Tibial artery (tissue), 4 donors: Measurements from ENCODE around the gene ZC3H12D.
A peak's percentile ranks its signal among the peaks of the same experiment; 100 is the strongest.

ENCODE experiments used
- DNase-seq, 2 donors: peaks; one replicate each; pipeline ENCODE4 v3.0.0-alpha.2; 2019
- H3K27ac ChIP-seq, 2 donors: fragments of 200-600 bp; sonication (generic) in 1 of 2; 1 replicate in 1 of 2; 2 replicates in 1 of 2; pipeline ENCODE4 v1.5.1; 2018 to 2019; ENCODE audit warnings: mild to moderate bottlenecking in 1 of 2
- H3K27me3 ChIP-seq, 2 donors: fragments of 200-600 bp; sonication (generic) in 1 of 2; one replicate each; pipeline versions ENCODE4 v1.5.1 to v1.6.0; 2016 to 2019
- H3K36me3 ChIP-seq, 3 donors: fragments of 200-600 bp; sonication (generic) in 2 of 3; one replicate each; pipeline ENCODE4 v1.5.1; 2016 to 2019; ENCODE audit warnings: mild to moderate bottlenecking in 2 of 3
- H3K4me1 ChIP-seq, 4 donors: fragments of 200-600 bp; sonication (generic) in 2 of 4; 1 replicate in 3 of 4; 2 replicates in 1 of 4; pipeline ENCODE4 v1.5.1; 2016 to 2019
- H3K4me3 ChIP-seq, 2 donors: fragments of 200-600 bp; sonication (generic) in 1 of 2; 1 replicate in 1 of 2; 2 replicates in 1 of 2; pipeline ENCODE4 v1.5.1; 2018 to 2019; ENCODE audit warnings: mild to moderate bottlenecking in 2 of 2
- H3K9me3 ChIP-seq, 3 donors: fragments of 200-600 bp; sonication (generic) in 1 of 3; one replicate each; pipeline ENCODE4 v1.5.1; 2016 to 2019
- intact Hi-C: fragments of 100-400 bp; cut with DNase I; formaldehyde crosslinking; loops from one replicate; pipeline ENCODE4 v1.15.0; 2023; ENCODE audit warnings: low total_unique reads
- TF ChIP-seq, protein P1 (sequence below), 2 experiments: fragments of 200-600 bp in 1 of 2; fragments of 450-650 bp in 1 of 2; IDR thresholded peaks; one replicate each; pipeline ENCODE4 v1.5.1; 2017 to 2019; ENCODE audit warnings: antibody characterized with exemption in 2 of 2, mild to moderate bottlenecking in 1 of 2, moderate library complexity in 1 of 2

The ZC3H12D gene

DNA sequence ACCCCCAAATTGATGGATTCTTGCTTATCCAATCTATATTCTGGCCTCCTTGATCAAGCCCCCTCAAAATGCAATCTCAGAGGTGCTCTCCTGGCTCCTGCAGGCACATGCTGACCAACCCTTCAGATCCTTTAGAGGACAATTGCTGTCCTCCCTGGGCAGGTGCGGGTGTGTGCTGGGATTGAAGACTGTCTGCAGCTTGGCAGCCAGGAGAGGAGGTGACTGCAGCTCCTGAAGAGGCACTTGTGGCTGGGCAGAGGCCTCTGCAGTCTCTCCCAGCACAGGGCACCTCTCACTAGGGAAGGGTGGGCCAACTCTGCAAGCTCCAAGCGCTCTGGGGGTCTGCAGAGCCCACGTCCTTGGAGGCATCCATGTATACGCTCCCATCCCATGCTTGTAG lies 56.2 kb downstream of the ZC3H12D start:
- intact Hi-C loops, result no loop called here
- no peak for DNase-seq
- Histone ChIP-seq H3K27me3 (peaks cover 0 to 12% of the 10 kb centered on the region in 2 donors), H3K9me3 (no peaks in the 10 kb centered on the region), H3K36me3 (no peaks in the 10 kb centered on the region), H3K4me1 (peaks cover 0 to 17% (median 12%) of the 10 kb centered on the region in 4 donors), H3K27ac (no peak overlapping the region), H3K4me3 (no peak overlapping the region)
- TF ChIP-seq, protein P1, sequence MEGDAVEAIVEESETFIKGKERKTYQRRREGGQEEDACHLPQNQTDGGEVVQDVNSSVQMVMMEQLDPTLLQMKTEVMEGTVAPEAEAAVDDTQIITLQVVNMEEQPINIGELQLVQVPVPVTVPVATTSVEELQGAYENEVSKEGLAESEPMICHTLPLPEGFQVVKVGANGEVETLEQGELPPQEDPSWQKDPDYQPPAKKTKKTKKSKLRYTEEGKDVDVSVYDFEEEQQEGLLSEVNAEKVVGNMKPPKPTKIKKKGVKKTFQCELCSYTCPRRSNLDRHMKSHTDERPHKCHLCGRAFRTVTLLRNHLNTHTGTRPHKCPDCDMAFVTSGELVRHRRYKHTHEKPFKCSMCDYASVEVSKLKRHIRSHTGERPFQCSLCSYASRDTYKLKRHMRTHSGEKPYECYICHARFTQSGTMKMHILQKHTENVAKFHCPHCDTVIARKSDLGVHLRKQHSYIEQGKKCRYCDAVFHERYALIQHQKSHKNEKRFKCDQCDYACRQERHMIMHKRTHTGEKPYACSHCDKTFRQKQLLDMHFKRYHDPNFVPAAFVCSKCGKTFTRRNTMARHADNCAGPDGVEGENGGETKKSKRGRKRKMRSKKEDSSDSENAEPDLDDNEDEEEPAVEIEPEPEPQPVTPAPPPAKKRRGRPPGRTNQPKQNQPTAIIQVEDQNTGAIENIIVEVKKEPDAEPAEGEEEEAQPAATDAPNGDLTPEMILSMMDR (IDR thresholded peaks at IDR 0.05), result no peak

DNA sequence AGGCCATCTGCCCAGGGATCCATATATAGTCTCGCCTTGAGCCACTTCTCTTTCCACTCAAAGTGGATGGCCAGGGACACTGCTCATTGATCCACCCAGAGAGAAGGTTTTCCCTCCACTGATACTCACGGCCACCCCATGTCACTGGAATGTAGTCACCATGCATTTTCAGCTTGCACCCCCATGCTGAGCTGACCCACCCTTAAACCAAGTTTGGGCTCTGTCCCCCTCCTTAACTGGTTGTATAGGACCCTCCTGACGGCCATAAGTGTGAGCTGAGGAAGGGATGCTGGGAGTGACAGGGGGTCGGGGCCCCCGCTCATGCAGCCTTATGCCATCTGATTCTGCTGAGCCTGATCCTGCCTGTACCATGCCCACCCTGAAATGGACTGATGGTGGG lies 59.1 kb downstream of the ZC3H12D start:
- H3K4me1 ChIP-seq, result peaks cover 0 to 15% (median 10%) of the 10 kb centered on the region in 4 donors
- DNase-seq, result no peak
- intact Hi-C loops, result no loop called here
- no peaks in the 10 kb centered on the region for H3K36me3 ChIP-seq
- no peak overlapping the region for H3K27ac ChIP-seq
- TF ChIP-seq, protein P1 (IDR thresholded peaks at IDR 0.05), result no peak
- H3K27me3 ChIP-seq, result peaks cover 0 to 12% of the 10 kb centered on the region in 2 donors
- no peaks in the 10 kb centered on the region for H3K9me3 ChIP-seq
- H3K4me3 ChIP-seq, result no peak overlapping the region

DNA sequence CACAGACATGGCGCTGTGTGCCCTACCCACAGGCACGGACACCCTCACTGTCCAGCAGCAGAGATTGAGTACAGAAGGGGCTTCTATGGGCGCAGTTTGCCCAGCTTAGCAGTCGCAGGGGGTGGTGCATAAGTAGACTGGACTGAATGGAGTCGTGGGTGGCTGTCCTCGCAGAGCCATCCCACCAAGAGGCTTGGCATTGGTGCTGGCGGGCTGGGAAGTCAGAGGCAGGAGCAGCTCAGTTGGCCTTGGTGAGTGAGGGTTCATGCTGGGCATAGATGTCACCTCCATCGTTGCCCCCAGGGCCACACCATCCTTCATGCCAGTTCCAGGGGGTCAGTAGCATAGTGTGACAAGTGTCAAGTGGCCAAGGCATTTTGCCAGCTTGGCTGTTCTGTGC lies 59.6 kb downstream of the ZC3H12D start:
- Histone ChIP-seq H3K4me3 (no peak overlapping the region), H3K27ac (no peak overlapping the region), H3K4me1 (peaks cover 0 to 15% (median 10%) of the 10 kb centered on the region in 4 donors), H3K27me3 (peaks cover 0 to 9% of the 10 kb centered on the region in 2 donors), H3K9me3 (no peaks in the 10 kb centered on the region), H3K36me3 (no peaks in the 10 kb centered on the region)
- intact Hi-C loops, result no loop called here
- DNase-seq, result no peak
- TF ChIP-seq, protein P1 (IDR thresholded peaks at IDR 0.05), result no peak

DNA sequence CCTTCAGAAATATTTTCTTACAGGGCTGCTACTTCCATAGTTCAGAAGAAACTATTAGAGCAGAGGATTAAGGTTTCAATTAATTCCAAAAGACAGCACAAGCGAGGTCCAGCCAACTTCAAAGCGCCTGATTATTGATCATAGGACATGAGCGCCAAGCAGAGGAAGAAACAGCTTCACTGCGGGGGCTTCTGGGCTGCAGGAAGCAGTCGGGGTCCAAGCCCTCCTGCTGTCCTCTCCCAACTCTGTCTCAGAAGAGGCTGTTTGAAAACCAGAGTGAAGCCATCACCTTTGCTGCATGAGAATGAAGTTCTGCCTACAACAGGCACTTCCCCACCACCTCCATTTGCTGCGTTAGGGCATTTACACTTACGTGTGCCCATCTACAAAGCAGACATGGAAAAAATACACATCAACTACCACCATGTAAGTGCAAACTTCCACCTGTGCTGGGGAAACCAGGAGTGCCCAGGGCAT lies 60.8 kb downstream of the ZC3H12D start:
- TF ChIP-seq, protein P1 (IDR thresholded peaks at IDR 0.05), result no peak
- intact Hi-C loops, result no loop called here
- no peaks in the 10 kb centered on the region for H3K36me3 ChIP-seq
- H3K27me3 ChIP-seq, result peaks cover 0 to under 1% of the 10 kb centered on the region in 2 donors
- peak overlapping the region in 1 of 2 donors; percentile 23 for H3K27ac ChIP-seq
- peaks cover 0 to 15% (median 10%) of the 10 kb centered on the region in 4 donors for H3K4me1 ChIP-seq
- H3K4me3 ChIP-seq, result peak overlapping the region; percentile 1 to 16
- no peak for DNase-seq
- no peaks in the 10 kb centered on the region for H3K9me3 ChIP-seq

DNA sequence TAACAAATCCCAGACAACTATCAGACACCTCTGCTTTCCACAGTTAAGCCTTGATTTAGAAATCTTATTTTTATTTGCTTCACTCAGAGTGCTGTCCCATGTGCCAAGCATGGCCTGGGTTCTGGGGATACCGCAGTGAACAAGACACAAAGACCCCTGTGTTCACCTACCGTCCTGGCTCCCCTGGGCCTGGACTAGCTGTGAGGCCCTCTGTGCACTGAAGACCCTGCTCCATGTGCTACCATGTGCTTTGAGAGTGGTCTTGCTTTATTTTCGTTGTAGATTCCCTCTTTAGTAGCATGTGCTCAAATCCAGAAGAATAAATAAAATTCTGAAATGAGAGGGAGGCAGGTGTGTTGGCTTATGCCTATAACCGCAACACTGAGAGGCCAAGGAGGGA lies 62.2 kb downstream of the ZC3H12D start:
- Histone ChIP-seq H3K36me3 (no peaks in the 10 kb centered on the region), H3K27me3 (no peaks in the 10 kb centered on the region), H3K4me1 (peaks cover 0 to 15% (median 10%) of the 10 kb centered on the region in 4 donors), H3K4me3 (no peak overlapping the region), H3K9me3 (no peaks in the 10 kb centered on the region), H3K27ac (no peak overlapping the region)
- TF ChIP-seq, protein P1 (IDR thresholded peaks at IDR 0.05), result no peak
- DNase-seq, result no peak
- intact Hi-C loops, result no loop called here

DNA sequence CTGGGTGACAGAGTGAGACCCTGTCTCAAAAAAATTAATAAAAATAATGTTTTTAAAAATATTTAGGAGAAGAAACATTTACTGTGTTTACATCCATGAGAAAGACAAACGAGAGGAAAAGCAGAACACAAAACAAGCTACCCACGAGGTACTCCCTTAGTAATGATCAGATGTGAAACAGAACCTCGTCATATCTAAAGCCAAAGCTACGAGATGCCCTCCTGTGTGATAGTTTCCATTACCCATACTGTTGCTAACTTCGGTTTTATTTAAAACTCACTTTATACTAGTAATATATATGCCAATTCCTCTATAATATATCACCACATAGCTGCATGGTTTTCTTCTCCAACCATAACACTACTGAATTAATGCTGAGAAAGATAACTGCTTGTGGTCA lies 63.7 kb downstream of the ZC3H12D start:
- Histone ChIP-seq H3K4me1 (peaks cover 0 to 15% (median 10%) of the 10 kb centered on the region in 4 donors), H3K36me3 (no peaks in the 10 kb centered on the region), H3K27ac (no peak overlapping the region), H3K9me3 (peaks cover 0 to 7% (median 0%) of the 10 kb centered on the region in 3 donors), H3K4me3 (no peak overlapping the region), H3K27me3 (no peaks in the 10 kb centered on the region)
- TF ChIP-seq, protein P1 (IDR thresholded peaks at IDR 0.05), result no peak
- no peak for DNase-seq
- intact Hi-C loops, result no loop called here
